Left hindlimb (tissue), 1 donor: ENCODE data around the gene MTR.
A peak's percentile ranks its signal among the peaks of the same experiment; 100 is the strongest.

Experiments used
- DNase-seq: peaks from one replicate; pipeline ENCODE4 v3.0.0-alpha.2; 2018

MTR gene

DNA sequence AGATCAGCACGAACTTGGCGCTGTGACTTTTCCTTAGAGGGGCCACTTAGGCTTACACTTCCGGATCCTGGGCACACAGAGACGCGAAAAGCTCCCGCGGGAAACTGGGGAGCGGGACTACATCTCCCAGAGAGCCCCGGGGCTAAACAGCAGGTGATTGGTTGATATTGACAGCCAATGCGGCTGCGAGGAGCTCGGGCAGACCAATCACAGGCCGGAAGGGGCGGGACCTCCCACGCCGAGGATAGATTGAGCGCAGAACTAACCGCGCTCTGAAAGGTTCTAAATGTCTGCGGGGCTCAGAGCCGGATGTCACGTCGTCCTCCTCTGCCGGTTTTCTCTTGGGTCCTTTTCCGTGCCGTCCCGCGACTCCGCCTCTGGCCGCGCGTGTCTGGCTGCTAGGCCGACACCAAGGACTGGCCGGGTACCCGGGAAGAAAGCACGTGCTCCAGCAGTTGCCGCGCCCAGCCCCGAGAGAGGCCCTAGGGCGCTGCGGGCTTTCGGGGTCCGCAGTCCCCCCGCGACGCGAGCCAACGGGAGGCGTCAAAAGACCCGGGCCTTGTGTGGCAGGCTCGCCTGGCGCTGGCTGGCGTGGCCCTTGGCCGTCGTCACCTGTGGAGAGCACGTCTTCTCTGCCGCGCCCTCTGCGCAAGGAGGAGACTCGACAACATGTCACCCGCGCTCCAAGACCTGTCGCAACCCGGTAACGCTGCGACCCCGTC, at the start of gene MTR:
MTR (plus strand) TSS at position 258 of the 722 bp plus-strand sequence; CDS start at position 670, 412 bp downstream.
- peak; percentile 98 for DNase-seq

DNA sequence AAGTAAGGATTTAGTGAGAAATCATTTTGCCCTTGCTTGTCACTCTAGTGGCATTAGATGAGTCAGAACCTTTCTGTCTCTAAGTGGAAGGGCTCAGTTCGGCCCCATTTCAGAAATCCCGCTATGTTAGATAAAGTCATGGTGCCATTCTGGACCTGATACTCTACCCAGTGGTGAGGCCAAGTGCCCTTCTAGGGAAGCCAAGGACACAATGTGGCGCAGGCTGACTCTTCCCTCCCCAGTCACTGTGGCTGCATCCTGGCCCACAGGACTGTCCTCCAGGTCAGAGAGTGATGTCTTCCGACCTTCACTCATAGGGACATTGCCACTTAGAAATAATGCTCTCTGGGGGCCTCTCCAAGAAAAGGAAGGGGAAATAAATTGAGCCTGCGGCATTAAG, 48.3 kb upstream of the MTR start:
- no peak for DNase-seq

GRCh38 chr1:236747311-236747985, 47.6 kb upstream of the MTR start:
- DNase-seq = no peak

- DNase-seq = no peak
These were observed 46.7 kb upstream of the MTR start for GRCh38 chr1:236748268-236748870.

- DNase-seq = no peak
These were observed 44.2 kb upstream of the MTR start for GRCh38 chr1:236750928-236751327.

- no peak for DNase-seq
These were observed 43.7 kb upstream of the MTR start for GRCh38 chr1:236751385-236751784.

DNA sequence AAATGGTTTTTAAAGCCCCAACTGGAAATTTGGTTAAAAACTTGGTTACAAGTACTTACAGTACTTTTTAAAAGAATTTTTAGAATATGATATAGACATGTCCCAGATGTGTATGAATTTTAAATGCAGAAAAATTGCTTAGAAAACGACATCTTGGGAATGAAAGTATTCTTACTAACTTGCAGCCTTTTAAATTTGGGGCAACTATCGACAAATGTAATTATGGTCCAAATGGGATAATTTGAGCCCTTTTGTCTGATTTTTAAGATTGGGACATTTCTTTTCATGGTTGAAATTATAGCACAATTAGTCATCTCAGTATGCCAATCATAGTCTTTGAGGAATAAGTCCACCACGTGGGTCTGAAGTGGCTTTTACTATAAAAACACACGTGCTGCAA, 43.2 kb upstream of the MTR start:
- no peak for DNase-seq

DNA sequence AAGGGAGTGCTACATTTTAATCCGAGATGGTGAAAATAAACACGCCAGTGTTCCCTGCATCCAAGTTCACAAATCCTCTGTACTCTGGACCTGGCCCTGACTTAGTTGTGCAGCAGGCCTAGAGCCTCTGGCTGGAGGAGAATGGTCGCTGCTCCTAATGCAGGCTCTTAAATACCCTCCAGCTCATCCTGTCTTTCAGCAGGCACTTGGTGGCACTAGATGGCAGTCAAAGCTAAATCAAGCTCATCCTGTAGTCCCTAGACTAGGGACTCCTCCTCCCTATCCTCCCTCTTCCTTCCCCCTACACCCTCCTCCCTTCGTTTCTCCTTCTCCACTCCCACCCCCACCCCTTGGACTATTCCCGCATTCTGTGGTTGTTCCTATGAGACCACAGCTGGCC, 41.6 kb upstream of the MTR start:
- DNase-seq = no peak

GRCh38 chr1:236753964-236754363, 41.1 kb upstream of the MTR start:
- DNase-seq = no peak

GRCh38 chr1:236754525-236755210, 40.4 kb upstream of the MTR start:
- no peak for DNase-seq

GRCh38 chr1:236757640-236758039, 37.5 kb upstream of the MTR start:
- no peak for DNase-seq

DNA sequence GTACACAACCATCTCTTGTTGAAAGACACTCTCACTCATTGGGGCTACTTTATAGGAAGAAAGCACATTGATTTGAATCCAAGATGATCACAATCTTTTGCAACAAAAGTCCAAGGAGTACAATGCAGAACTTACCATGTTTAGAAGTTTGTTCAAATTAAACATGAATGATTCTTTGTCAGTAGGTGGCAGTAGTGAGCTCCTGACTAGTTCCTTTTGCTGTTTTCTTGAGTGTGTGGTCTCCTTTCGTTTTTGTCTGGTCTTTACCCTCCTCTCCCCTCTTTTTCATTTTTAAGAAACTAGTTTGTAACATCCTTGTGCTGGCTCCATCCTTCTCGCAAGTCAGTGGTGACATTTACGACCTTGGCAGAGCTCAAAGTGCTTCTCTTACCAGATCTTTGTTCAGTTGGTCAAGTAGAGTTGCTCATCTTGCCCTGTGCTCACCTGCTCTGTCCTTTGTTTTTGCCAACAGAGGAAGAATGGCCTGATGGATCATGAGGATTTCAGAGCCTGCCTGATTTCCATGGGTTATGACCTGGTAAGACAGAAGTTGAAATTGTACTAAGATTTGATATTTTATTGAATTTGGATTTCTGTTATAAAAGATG, 35.7 kb upstream of the MTR start:
- DNase-seq = no peak

GRCh38 chr1:236760480-236760879, 34.6 kb upstream of the MTR start:
- DNase-seq = no peak

DNA sequence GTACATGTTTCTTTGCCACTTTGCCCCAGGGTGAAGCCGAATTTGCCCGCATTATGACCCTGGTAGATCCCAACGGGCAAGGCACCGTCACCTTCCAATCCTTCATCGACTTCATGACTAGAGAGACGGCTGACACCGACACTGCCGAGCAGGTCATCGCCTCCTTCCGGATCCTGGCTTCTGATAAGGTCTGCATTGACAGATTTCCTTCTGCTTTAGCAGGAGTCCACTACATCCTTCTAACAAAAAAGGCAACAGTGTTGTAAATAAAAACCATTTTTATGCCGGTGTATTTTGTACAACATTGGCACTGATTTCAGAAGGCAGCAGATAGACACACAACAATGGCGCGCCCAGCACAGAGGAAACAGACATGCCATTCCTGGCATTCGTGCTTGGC, 34.1 kb upstream of the MTR start:
- no peak for DNase-seq

GRCh38 chr1:236761397-236762132, 33.5 kb upstream of the MTR start:
- DNase-seq = no peak

- DNase-seq = no peak
These were observed 32.7 kb upstream of the MTR start for GRCh38 chr1:236762410-236762809.

- no peak for DNase-seq
These were observed 29.3 kb upstream of the MTR start for GRCh38 chr1:236765831-236766230.

DNA sequence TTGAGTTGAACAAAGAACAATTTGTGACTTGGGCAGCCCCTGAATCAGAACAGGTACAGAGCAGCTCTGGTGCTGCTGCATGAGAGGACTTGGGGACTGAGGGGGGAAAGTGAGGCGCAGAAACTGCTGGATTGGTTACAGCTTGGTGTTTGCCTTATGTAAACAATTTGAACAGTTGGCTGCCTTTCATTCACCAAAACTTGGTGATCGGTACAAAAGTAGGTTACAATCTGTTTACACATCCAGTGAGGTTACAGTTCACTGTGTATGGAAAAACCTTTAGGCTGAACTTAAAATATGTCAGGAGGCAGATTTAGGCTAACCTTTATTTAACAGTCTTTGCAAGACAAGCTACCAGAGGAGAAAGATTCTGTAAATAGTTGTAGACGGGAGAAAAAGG, 28.6 kb upstream of the MTR start:
- DNase-seq = no peak

DNA sequence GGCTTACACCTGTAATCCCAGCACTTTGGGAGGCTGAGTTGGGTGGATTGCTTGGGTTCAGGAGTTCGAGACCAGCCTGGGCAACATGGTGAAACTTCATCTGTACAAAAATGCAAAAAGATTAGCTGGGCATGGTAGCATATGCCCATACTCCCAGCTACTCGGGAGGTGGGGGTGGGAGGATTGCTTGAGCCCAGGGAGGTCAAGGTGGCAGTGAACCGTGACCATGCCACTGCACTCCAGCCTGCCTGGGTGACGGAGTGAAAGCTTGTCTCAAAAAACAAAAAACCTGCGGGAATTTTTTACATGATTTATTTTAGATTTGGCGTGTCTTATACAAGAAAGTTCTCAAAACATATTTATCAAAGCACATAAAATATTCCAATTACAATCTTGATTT, 27.8 kb upstream of the MTR start:
- no peak for DNase-seq

DNA sequence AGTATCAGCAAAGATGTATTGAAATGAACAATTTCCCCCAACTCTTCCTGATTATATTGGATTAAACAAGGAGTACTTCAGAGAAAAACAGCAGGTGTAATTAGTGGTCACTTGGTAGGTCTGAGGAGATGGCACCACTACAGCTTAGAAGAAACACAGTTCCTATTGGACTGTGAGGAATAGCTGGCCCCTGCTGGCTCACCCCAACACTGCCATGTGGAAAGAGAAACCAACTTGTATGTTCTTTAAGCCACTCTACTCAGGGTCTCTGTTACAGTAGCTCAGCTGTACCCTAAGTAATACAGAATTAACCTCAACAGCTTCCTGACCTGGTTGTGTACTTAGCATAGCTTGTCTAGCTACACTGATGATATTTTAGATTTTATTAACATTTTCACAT, 26.5 kb upstream of the MTR start:
- no peak for DNase-seq

DNA sequence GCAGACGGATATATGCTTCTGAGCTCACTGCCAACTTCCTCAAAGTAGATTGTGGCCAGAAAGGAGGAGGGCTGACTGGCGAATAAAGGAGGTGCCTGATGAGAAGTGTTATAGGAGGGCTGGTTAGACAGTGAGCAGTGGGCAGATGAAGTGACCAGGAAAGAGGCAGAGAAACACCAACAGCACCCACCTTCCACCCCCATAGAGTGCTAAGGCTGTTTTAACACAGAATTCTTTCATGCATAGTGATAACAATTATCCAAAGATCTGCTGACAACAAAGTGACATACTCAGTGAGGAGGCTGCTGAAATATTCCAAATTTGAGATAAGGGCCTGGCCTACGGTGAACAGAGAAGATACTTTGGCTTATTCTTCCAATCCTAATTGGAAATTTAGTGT, 21.2 kb upstream of the MTR start:
- DNase-seq = no peak

GRCh38 chr1:236774926-236775325, 20.2 kb upstream of the MTR start:
- no peak for DNase-seq

GRCh38 chr1:236779312-236779711, 15.8 kb upstream of the MTR start:
- no peak for DNase-seq
